ENCODE data around the gene TACO1. TPM values are rescaled to one million over a fixed set of nuclear protein-coding genes. Genes with fewer than 3 reads are reported as not detected.

The TACO1 gene
- total and polyA plus RNA-seq, 2 of the 8 experiments (the other 6 are each of a cell fraction or from before 2014, with no cell fraction given), result 19.1 to 23.6 TPM

GRCh38 chr17:63587770-63588169 lies 12.9 kb upstream of the TACO1 start:
- H2AFZ ChIP-seq (ENCODE audit: low read length), result no peak overlapping the region
- H3K4me3 ChIP-seq (ENCODE audit: extremely low read depth in 1 of 4, insufficient read depth in 2 of 4, low read depth in 3 of 4, low read length in 4 of 4), result no peak overlapping the region
- H2BK120ac ChIP-seq (replicated peaks; ENCODE audit: low read depth, low read length), result no peak overlapping the region
- no peak overlapping the region for H3K18ac ChIP-seq (ENCODE audit: extremely low read depth, low read length)
- FAIRE-seq, result no peak
- H3K79me1 ChIP-seq (ENCODE audit: low read depth, low read length), result no peaks in the 10 kb centered on the region; the same call in 1 of the 2 replicates
- H3K23ac ChIP-seq (ENCODE audit: insufficient read length), result no peak overlapping the region
- H3K9ac ChIP-seq (replicated peaks in 1 of 4; ENCODE audit: extremely low read depth in 1 of 4, low read depth in 3 of 4, low read length in 3 of 4), result no peak overlapping the region
- H4K5ac ChIP-seq (ENCODE audit: insufficient read length, low read depth, low read length), result no peak overlapping the region
- no peak overlapping the region for H3K27ac ChIP-seq (ENCODE audit: low read depth, low read length)
- H2BK15ac ChIP-seq (ENCODE audit: low read length), result no peak overlapping the region
- WGBS, 2 experiments (ENCODE audit: extremely low coverage in 1 of 2, insufficient coverage in 1 of 2, insufficient read length in 1 of 2, insufficient replicate concordance in 2 of 2, low coverage in 1 of 2, low lambda C conversion rate in 2 of 2, missing lambda C conversion rate in 1 of 2), result 95% methylated on average over 5 of the region's 5 CpGs; no CpG with 5 or more reads in 1 of the 2 experiments
- peaks cover 24 to 52% (median 49%) of the 10 kb centered on the region in 4 experiments for H3K36me3 ChIP-seq (ENCODE audit: control insufficient read depth in 2 of 4, insufficient read depth in 4 of 4, low read length in 3 of 4)
- no peak overlapping the region for H3K56ac ChIP-seq (replicated peaks; ENCODE audit: insufficient read length, low read depth, low read length)
- H3K4ac ChIP-seq (replicated peaks; ENCODE audit: insufficient read length, low read depth, low read length), result no peak overlapping the region
- peaks cover 0 to 5% of the 10 kb centered on the region in 2 experiments for H4K20me1 ChIP-seq (replicated peaks in 1 of 2; ENCODE audit: control insufficient read depth in 1 of 2, insufficient read depth in 2 of 2, low read length in 2 of 2)
- no peaks in the 10 kb centered on the region; a peak in 1 of 4 replicates for H3K79me2 ChIP-seq (ENCODE audit: control insufficient read depth in 1 of 2, insufficient read depth in 2 of 2, low read length in 2 of 2)
- H2AK5ac ChIP-seq (ENCODE audit: low read depth, low read length), result no peak overlapping the region
- no peaks in the 10 kb centered on the region for H3K27me3 ChIP-seq (replicated peaks in 1 of 4; ENCODE audit: control insufficient read depth in 3 of 4, extremely low read depth in 1 of 4, insufficient read depth in 3 of 4, low read length in 3 of 4)
- H2BK5ac ChIP-seq (ENCODE audit: low read depth, low read length), result no peak overlapping the region
- CTCF ChIA-PET (ENCODE audit: partially characterized antibody), result interaction anchor here (0.6 to 1.4 kb wide), 5 partner anchors 24 to 90 kb away, joined by 3 read pairs; no protein-coding TSS in a partner anchor
- H3K14ac ChIP-seq (ENCODE audit: insufficient read length), result no peak overlapping the region
- no peak overlapping the region for H4K91ac ChIP-seq (replicated peaks; ENCODE audit: insufficient read length, low read length)
- H3K9me3 ChIP-seq (ENCODE audit: insufficient read depth in 2 of 2, low read depth in 1 of 2, low read length in 1 of 2), result no peaks in the 10 kb centered on the region
- no peak overlapping the region for H2BK12ac ChIP-seq (ENCODE audit: low read depth, low read length)
- POLR2A ChIA-PET (ENCODE audit: partially characterized antibody), result no interaction called here
- H4K8ac ChIP-seq (ENCODE audit: extremely low read depth, insufficient read depth, low read length), result no peak overlapping the region
- H3K4me2 ChIP-seq (ENCODE audit: insufficient read depth in 1 of 2, low read depth in 2 of 2, low read length in 2 of 2), result no peak overlapping the region
- H3K23me2 ChIP-seq (ENCODE audit: low read depth, low read length), result no peaks in the 10 kb centered on the region
- no peaks in the 10 kb centered on the region for H3K4me1 ChIP-seq (replicated peaks in 1 of 4; ENCODE audit: control insufficient read depth in 3 of 4, insufficient read depth in 4 of 4, low read length in 3 of 4)
- H2BK20ac ChIP-seq (ENCODE audit: low read length), result no peak overlapping the region
- no peak for TF ChIP-seq CHD2 (IDR thresholded peaks at IDR 0.05; ENCODE audit: low read length)
- no peak for DNase-seq (ENCODE audit: low read depth in 1 of 2, low spot score in 2 of 2)
